RCC 7860 (cell line): ENCODE results near the gene BAZ2B.

ENCODE experiments used
- DNase-seq: peaks from one replicate; pipeline ENCODE4 v3.0.0-alpha.2; 2015; ENCODE audit warnings: low spot score
- FAIRE-seq: peaks from 2 replicates; lab custom pipeline; 2012; peaks lifted over from hg19 to GRCh38; lab: Jason Lieb, UNC

BAZ2B gene

DNA sequence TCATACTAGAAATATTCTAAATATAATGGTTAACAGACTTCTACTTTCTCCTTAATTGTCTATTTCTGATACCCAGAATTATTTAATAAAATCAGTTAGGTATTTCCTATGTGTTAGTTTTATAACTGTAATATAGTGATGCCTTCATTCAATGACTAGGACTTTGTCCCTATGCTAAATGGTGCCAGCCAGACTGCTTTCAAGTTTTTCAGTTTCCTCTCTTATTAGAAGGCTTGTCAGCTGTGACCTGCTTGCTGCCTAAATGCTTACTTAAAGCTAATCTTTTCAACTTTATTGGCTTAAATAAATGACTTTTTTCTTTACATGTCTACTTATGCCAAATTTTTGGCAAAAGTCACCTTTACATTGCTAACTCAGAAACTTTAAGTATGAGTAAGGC is 30.7 kb downstream of the BAZ2B start:
- FAIRE-seq (no peak), DNase-seq (no peak)

DNA sequence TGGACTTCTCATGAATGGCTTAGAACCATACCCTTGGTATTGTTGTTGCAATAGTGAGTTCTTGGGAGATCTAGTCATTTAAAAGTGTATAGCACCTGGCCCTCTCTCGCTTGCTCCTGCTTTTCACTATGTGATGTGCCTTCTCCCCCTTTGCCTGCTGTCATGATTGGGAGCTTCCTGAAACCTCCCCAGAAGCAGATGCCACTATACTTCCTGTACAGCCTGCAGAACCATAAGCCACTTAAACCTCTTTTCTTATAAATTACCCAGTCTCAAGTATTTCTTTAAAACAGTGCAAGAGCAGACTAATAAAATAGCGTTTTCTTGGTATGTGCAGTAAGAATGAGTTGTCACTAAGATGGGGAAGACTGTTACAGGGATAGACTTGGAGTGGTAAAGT is 31.6 kb downstream of the BAZ2B start:
- no peak for FAIRE-seq
- DNase-seq = no peak

DNA sequence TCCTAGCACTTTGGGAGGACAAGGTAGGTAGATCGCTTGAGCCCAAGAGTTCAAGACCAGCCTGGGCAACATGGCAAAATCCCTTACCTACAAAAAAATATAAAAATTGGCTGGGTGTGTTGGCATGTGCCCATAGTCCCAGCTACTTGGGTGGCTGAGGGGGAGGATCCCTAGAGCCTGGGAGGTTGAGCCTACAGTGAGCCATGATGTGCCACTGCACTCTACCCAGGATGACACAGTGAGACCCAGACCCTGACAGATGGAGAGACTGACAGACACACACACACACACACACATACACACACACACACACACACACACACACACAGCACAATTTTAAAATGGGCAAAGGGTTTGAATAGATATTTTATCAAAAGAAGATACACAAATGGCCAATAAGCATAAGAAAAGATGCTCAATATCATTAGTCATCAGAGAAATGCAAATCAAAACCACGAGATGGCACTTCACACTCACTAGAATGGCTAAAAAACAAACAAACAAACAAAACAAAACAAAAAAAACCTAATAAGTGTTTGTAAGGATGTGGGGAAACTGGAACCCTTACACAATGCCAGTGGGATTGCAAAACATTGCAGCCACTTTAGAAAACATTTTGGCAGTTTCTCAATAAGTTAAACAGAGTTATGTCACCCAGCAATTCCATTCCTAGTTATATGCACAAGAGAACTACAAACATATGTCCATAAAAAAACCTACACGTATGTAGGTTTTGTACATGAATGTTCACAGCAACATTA is 42.3 kb downstream of the BAZ2B start:
- DNase-seq = no peak

DNA sequence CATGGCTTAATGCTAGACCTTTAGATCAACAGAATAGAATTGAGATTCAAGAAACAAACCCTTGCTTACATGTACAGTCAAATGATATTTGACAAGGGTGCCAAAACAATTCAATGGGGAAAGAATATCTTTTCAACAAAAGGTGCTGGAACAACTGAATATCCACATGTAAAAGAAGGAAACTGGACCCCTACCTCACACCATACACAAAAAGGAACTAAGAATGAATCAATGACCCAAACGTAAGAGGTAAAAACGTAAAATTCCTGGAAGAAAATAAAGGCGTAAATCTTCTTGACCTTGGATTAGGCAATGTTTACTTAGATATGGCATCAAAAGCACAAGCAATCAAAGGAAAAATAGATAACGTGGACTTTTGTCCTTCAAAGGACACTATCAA is 43.1 kb downstream of the BAZ2B start:
- DNase-seq (no peak), FAIRE-seq (no peak)

More for the DNA sequence above, 42.3 kb downstream of the BAZ2B start:
- FAIRE-seq = no peak

GRCh38 chr2:159572459-159572858 is 43.9 kb downstream of the BAZ2B start:
- DNase-seq (no peak), FAIRE-seq (no peak)

DNA sequence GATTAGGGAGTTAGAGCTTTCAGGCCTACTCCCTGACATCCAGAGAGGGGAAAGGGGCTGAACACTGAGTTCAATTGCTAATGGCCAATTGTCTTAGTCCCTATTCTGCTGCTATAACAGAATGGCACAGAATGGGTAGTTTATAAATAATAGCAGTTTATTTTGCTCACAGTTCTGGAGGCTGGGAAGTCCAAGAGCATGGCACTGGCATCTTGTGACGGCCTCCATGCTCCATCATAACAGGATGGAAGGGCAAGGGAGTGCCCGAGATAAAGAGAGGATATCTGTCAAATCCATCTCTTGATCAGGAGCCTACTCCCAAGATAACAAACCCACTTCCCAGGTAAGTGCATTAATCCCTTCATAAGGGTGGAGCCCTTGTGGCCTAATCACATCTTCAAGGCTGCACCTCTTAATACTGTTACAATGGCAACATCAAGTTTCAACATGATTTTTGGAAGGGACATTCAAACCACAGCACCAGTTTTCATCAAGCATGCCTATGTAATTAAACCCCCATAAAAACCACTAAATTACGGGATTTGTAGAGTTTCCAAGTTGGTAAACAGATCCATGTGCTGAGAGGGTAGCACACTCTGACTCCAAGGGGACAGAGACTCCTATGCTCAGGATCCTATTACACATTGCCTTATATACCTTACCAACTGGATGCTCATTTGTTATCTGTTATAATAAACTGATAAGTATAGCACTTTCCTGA is 44.6 kb downstream of the BAZ2B start:
- FAIRE-seq = no peak
- no peak for DNase-seq

DNA sequence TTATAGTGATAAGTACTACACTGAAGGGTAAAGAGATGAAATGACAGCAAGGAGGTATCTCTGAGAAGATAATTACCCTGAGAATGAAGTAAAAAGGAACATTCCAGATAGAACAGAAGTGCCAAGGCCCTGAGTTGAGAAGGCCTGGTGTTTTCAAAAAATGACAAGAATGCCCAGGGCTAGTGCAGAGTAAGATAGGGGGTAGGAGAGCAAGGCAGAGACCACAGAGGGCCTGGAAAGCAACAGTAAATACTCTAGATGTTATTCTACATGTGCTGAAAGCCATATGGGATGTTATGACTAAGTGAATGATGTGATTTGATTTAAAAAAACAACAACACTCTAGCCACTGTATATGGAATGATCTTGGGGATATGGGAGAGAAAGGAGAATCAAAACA is 52.3 kb downstream of the BAZ2B start:
- DNase-seq = no peak
- no peak for FAIRE-seq

DNA sequence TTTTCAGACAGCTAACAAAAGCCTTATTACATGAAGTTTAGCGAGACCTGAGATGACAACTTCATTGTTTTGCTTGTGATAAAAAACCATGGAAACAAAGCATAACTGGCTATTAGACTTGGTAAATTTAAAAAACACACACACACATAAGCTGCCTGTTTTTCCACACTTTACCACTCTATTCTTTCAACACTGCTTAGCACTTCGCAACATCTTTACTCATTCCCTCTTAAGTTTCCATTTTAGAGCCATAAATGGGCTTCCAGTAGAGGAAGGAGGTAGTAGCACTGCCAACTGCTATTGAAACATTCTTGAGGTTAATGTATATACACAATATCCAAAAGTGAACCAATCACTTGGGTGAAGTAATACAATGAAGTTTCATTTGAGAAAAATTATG is 54.1 kb downstream of the BAZ2B start:
- no peak for FAIRE-seq

DNA sequence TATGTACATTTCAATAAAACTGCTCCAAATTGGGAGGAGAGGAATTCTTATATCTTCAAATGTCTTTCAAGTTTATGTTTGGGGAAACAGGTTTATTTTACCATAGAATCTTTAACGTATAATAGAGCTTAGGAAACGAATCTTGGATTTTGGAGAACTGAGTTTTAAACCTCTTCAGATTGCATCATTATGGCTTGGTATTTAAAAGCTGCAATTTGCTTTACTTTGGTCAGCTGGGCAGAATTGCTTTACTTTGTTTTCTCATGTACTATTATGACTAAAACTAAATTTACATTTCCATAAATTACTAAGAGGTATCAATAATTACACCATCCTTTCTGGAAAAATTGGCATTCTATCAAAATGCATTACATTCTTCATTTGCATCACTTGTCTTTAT is 54.6 kb downstream of the BAZ2B start:
- no peak for FAIRE-seq
- no peak for DNase-seq

More for the DNA sequence above, 54.1 kb downstream of the BAZ2B start:
- no peak for DNase-seq

DNA sequence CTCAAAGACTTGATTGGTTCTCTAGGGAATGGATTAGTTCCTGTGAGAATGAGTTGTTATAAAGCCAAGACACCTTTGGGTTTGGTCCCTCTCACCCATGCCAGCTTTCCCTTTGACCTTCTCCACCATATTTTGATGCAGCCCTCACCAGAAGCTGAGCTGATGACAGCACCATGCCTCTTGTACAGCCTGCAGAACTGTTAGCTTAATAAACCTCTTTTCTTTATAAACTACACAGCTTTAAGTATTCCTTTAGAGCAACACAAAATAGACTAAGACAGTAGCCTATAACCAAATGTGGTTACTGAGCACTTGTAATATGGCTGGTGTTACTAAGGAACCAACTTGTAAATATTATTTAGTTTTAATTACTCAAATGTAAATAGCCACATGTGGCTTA is 55.1 kb downstream of the BAZ2B start:
- DNase-seq (no peak), FAIRE-seq (no peak)

DNA sequence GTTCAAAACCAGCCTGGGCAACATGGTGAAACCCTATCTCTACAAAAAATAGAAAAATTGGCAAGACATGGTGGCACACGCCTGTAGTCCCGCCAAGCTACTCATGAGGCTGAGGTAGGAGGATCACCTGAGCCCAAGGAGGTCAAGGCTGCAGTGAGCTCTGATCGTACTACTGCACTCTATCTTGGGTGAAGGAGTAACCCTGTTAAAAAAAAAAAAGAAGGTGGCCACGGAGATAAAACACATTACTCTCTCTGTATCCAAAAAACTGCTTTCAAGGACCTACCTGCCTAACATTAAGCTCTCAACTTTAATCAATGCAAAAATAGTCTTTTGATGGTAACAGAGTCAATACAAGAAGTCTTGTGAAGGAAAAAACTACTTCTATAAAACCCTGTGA is 57.3 kb downstream of the BAZ2B start:
- DNase-seq (no peak), FAIRE-seq (no peak)

- FAIRE-seq = no peak
These were observed 57.9 kb downstream of the BAZ2B start for GRCh38 chr2:159558479-159558878.

GRCh38 chr2:159557437-159558034 is 58.8 kb downstream of the BAZ2B start:
- DNase-seq (no peak), FAIRE-seq (no peak)

More at GRCh38 chr2:159558479-159558878, 57.9 kb downstream of the BAZ2B start:
- no peak for DNase-seq

DNA sequence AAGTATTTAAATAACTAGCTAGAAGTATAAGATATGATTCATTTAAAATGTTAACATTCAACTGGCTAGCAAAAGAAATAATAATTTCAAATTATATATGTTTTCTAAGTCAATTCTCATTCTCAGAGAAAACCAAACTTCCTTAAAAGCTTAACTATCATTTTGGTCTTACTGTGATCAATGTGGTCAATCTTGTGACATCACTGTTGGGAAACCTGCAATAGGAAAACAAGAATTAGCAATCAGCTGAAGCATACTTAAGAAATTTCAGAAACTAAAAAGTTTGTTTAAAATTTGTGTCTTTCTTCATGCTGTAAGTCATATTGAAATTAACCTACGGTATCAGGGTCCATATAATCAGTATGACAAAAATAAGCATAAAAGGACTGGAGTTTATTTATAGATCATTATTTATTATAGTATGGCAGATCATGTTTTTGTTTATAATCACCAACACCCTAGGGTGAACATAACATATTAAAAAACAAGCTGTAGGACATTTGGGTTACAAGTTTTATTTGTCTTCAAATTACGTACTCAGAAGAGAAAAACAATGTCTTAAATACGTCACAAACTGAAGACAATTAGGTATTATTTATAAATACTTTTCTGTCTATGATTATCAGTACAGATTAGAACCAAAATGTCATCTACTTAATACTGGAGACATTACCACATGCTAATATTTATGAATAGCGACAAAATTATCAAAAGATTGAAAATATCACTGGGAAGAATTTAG is 60.5 kb downstream of the BAZ2B start:
- FAIRE-seq = no peak
- DNase-seq = no peak

GRCh38 chr2:159553727-159554126 is 62.6 kb downstream of the BAZ2B start:
- DNase-seq (no peak), FAIRE-seq (no peak)

DNA sequence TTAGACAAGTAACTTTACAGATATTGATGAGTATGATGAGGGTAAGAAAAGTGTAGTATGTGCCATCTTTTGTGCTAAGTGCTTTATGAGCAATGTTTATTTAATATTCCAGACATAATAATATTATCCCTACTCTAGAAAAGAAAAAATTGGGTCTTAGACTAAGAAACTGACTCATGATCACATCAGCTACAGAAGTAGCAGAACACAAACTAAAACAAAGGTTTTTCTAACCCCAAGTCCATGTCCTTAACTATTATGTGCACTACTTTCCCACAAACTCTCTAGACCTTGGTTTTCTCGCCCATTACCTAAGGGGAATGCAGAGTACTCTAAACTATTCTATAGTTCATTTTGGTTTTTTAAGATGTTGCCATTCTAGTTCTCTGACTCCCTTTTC is 64.5 kb downstream of the BAZ2B start:
- FAIRE-seq (no peak), DNase-seq (no peak)

DNA sequence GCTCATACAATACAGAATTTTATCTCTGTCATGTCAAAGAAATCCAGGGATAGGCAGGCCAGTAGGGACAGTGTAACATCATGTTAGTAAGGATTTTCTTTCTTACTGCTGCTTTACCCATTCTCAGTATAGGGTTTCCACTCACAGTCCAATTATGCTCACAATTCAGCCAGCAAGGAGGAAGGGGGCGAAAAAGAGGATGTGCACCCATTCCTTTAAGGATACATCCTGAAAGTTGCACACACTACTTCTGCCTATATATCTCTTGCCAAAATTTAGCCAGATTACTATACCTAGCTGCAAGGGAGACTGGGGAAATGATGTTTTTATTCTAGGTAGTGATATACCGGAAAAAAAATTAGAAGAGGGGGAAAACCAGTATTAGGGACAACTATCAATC is 66.1 kb downstream of the BAZ2B start:
- no peak for DNase-seq
- no peak for FAIRE-seq

DNA sequence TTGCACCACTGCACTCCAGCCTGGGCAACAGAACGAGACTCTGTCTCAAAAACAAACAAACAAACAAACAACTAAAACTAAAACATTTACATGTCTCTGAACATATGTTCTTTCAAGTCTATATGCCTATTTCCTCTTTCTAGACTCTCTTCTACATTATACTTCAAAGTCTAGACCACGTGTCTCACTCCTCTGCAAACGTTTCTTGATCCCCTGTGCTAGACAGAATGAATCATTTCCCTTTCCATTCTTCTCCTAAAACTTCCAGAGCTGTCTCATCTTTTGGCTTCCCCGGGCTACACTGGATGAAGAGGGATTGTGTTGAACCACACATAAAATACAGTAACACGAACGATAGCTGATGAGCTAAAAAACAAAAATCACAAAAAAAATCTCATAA is 67.1 kb downstream of the BAZ2B start:
- DNase-seq (peak; percentile 17), FAIRE-seq (no peak)

GRCh38 chr2:159546716-159547430 is 69.5 kb downstream of the BAZ2B start:
- DNase-seq (no peak), FAIRE-seq (no peak)

- no peak for FAIRE-seq
These were observed 70.3 kb downstream of the BAZ2B start for GRCh38 chr2:159546039-159546438.

DNA sequence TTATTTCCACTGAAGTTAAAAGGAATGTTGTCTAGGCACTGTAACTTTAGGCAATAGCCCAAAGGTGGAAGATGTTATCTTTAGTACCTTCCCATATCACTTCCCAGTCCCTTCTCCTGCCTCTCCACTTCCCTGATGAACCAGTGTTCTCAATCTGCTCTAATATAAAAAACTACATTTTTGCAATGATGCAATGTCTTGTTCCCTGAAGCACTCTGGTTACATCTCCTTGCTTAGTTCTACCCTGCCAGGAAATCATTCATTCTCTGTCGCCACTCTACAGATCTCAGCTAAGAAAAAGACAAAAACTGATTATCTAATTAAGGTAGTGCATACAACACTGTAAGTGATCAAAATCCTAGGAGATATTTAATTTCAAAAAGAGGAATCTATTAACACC is 71.3 kb downstream of the BAZ2B start:
- DNase-seq (no peak), FAIRE-seq (no peak)

More at GRCh38 chr2:159546039-159546438, 70.3 kb downstream of the BAZ2B start:
- DNase-seq = no peak
